Measurements from ENCODE around the gene MCEE.

DNA sequence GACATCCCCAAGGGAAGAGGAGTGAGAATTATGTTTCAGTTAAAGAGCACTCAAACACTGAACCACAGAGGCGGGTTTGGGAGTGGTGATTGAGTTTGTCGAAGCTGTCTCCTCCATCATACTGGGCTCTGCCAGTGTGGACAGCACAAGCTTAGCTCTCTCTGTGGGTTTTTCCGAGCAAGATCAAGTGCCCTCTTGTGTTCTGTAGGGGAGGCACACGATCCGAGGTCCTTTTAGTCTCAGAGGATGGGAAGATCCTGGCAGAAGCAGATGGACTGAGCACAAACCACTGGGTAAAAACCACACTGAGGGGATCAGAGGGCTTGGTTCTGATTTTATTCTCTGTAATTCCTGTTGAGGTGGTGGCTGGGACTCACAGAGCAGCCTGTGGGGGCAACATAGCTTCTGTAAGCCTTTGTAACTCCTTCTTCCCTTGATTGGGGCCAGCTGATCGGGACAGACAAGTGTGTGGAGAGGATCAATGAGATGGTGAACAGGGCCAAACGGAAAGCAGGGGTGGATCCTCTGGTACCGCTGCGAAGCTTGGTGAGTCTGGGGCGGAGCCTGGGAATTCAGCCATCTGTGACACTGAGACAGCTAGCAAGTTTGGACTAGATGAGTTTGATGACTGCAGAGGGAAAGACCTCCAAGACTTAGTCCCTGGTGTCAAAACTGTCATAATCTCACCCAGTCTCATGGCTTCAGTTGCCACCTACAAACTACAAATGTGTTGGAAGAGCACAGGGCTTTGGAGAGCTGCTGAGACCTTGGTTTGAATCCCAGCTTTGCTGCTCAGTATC lies 59.5 kb downstream of the MCEE start:
- TF ChIP-seq, protein P1, sequence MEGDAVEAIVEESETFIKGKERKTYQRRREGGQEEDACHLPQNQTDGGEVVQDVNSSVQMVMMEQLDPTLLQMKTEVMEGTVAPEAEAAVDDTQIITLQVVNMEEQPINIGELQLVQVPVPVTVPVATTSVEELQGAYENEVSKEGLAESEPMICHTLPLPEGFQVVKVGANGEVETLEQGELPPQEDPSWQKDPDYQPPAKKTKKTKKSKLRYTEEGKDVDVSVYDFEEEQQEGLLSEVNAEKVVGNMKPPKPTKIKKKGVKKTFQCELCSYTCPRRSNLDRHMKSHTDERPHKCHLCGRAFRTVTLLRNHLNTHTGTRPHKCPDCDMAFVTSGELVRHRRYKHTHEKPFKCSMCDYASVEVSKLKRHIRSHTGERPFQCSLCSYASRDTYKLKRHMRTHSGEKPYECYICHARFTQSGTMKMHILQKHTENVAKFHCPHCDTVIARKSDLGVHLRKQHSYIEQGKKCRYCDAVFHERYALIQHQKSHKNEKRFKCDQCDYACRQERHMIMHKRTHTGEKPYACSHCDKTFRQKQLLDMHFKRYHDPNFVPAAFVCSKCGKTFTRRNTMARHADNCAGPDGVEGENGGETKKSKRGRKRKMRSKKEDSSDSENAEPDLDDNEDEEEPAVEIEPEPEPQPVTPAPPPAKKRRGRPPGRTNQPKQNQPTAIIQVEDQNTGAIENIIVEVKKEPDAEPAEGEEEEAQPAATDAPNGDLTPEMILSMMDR (IDR thresholded peaks at IDR 0.05; ENCODE audit: poor library complexity, severe bottlenecking), result peak; percentile 62
- TF ChIP-seq, protein P2, sequence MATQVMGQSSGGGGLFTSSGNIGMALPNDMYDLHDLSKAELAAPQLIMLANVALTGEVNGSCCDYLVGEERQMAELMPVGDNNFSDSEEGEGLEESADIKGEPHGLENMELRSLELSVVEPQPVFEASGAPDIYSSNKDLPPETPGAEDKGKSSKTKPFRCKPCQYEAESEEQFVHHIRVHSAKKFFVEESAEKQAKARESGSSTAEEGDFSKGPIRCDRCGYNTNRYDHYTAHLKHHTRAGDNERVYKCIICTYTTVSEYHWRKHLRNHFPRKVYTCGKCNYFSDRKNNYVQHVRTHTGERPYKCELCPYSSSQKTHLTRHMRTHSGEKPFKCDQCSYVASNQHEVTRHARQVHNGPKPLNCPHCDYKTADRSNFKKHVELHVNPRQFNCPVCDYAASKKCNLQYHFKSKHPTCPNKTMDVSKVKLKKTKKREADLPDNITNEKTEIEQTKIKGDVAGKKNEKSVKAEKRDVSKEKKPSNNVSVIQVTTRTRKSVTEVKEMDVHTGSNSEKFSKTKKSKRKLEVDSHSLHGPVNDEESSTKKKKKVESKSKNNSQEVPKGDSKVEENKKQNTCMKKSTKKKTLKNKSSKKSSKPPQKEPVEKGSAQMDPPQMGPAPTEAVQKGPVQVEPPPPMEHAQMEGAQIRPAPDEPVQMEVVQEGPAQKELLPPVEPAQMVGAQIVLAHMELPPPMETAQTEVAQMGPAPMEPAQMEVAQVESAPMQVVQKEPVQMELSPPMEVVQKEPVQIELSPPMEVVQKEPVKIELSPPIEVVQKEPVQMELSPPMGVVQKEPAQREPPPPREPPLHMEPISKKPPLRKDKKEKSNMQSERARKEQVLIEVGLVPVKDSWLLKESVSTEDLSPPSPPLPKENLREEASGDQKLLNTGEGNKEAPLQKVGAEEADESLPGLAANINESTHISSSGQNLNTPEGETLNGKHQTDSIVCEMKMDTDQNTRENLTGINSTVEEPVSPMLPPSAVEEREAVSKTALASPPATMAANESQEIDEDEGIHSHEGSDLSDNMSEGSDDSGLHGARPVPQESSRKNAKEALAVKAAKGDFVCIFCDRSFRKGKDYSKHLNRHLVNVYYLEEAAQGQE (IDR thresholded peaks at IDR 0.05; ENCODE audit: borderline replicate concordance), result no peak
- TF ChIP-seq TAF1 (IDR thresholded peaks at IDR 0.05; ENCODE audit: low read depth), result no peak
- no peak for TF ChIP-seq EP300 (conservative IDR thresholded peaks at IDR 0.05; ENCODE audit: poor library complexity, severe bottlenecking)
- TF ChIP-seq SMC3 (conservative IDR thresholded peaks at IDR 0.05; ENCODE audit: poor library complexity), result peak; percentile 68
- TF ChIP-seq POLR2AphosphoS5 (IDR thresholded peaks at IDR 0.05), result no peak
- no peak for TF ChIP-seq EZH2 (IDR thresholded peaks at IDR 0.05; ENCODE audit: borderline replicate concordance, insufficient read depth, low read length, poor library complexity, severe bottlenecking)
- TF ChIP-seq MXI1 (conservative IDR thresholded peaks at IDR 0.05; ENCODE audit: poor library complexity, severe bottlenecking), result no peak

All from neural cell (in vitro differentiated cells).